Glutamatergic neuron (in vitro differentiated cells): ENCODE measurements around the gene NUDT14. TPM values are rescaled to one million over a fixed set of nuclear protein-coding genes. Genes with fewer than 3 reads are reported as not detected.

Source experiments
- DNase-seq: peaks from one replicate; pipeline ENCODE4 v3.0.0; 2022
- H3K27ac Mint-ChIP-seq: one replicate; pipeline ENCODE4 v1.8.0; 2020; ENCODE audit warnings: mild to moderate bottlenecking, mixed read lengths, inconsistent platforms; ENCODE audit not compliant: unreplicated experiment
- H3K27me3 Mint-ChIP-seq: one replicate; pipeline ENCODE4 v1.8.0; 2020; ENCODE audit warnings: mild to moderate bottlenecking, moderate library complexity, mixed read lengths, inconsistent platforms; ENCODE audit not compliant: unreplicated experiment
- H3K36me3 Mint-ChIP-seq: one replicate; pipeline ENCODE4 v1.8.0; 2020; ENCODE audit warnings: mild to moderate bottlenecking, mixed read lengths, inconsistent platforms; ENCODE audit not compliant: unreplicated experiment
- H3K4me1 Mint-ChIP-seq: one replicate; pipeline ENCODE4 v1.8.0; 2020; ENCODE audit warnings: mild to moderate bottlenecking, low read depth, mixed read lengths, inconsistent platforms; ENCODE audit not compliant: unreplicated experiment
- H3K4me3 Mint-ChIP-seq: one replicate; pipeline ENCODE4 v1.8.0; 2020; ENCODE audit warnings: mild to moderate bottlenecking, mixed read lengths, inconsistent platforms; ENCODE audit not compliant: unreplicated experiment
- H3K9me3 Mint-ChIP-seq: one replicate; pipeline ENCODE4 v1.8.0; 2020; ENCODE audit warnings: mild to moderate bottlenecking, moderate library complexity, mixed read lengths, inconsistent platforms; ENCODE audit not compliant: unreplicated experiment
- total RNA-seq: library from RNA; stranded (reverse); fragmentation: NEBNext Ultra II Directional; extraction: Animal tissue kit (Norgen Biotek cat#: 25700); gene quantifications from one replicate; pipeline ENCODE4 v1.2.1, GENCODE V29; 2021; ENCODE audit not compliant: unreplicated experiment
- TF ChIP-seq, protein P1 (sequence below): fragments of 200-600 bp; sonication (generic); IDR thresholded peaks from one replicate; pipeline ENCODE4 v1.5.0; 2021; ENCODE audit not compliant: partially characterized antibody, unreplicated experiment

NUDT14 gene
- total RNA-seq, 1 donor from 2014 or later: 114 TPM

DNA sequence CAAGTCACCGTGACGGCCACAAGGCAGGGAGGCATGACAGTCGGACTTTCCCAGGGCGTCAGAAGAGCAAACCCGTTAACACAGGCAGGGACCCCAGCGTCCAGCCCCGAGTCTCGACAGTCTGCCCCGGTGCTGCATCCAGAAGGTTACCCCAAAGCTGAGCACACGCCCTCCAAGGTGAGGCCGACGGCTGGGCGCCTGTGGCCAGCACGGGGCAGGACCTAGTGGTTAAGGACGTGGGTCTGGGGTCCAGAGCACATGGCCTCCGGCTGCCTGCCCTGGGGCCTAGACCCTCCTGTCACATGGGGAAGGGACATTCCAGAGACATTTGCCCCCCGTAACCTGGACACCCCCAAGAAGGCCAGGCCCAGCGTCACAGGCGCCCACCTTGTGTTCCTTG lies 37.5 kb upstream of the NUDT14 start:
- Mint-ChIP-seq H3K27ac (no peak overlapping the region), H3K27me3 (peaks cover 11% of the 10 kb centered on the region), H3K9me3 (peaks cover 5% of the 10 kb centered on the region), H3K36me3 (peaks cover 7% of the 10 kb centered on the region), H3K4me3 (no peak overlapping the region), H3K4me1 (peaks cover 13% of the 10 kb centered on the region)
- TF ChIP-seq, protein P1, sequence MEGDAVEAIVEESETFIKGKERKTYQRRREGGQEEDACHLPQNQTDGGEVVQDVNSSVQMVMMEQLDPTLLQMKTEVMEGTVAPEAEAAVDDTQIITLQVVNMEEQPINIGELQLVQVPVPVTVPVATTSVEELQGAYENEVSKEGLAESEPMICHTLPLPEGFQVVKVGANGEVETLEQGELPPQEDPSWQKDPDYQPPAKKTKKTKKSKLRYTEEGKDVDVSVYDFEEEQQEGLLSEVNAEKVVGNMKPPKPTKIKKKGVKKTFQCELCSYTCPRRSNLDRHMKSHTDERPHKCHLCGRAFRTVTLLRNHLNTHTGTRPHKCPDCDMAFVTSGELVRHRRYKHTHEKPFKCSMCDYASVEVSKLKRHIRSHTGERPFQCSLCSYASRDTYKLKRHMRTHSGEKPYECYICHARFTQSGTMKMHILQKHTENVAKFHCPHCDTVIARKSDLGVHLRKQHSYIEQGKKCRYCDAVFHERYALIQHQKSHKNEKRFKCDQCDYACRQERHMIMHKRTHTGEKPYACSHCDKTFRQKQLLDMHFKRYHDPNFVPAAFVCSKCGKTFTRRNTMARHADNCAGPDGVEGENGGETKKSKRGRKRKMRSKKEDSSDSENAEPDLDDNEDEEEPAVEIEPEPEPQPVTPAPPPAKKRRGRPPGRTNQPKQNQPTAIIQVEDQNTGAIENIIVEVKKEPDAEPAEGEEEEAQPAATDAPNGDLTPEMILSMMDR: no peak
- no peak for DNase-seq

DNA sequence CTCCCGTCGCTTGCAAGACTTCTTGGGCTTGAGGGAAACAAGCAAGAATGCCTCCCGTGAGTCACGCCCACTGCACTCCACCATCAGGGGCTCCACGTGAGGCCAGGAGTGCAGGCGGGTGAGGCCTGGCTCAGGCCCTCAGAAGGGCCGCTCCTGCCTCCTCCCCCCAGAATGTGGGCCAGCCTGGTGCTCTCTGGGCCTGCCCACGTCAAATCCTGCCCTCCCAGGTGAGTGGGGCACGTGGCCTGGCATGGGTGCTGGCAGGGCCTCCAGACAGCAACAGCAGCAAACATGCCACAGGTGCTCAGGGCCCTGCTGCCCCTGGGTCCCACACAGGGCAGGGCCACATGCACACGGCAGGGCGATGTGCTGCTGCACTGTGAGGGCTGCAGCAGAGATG lies 36.7 kb upstream of the NUDT14 start:
- no peak overlapping the region for H3K4me3 Mint-ChIP-seq
- peaks cover 15% of the 10 kb centered on the region for H3K4me1 Mint-ChIP-seq
- no peak for DNase-seq
- TF ChIP-seq, protein P1: no peak
- H3K27ac Mint-ChIP-seq: no peak overlapping the region
- H3K27me3 Mint-ChIP-seq: peaks cover 13% of the 10 kb centered on the region
- no peaks in the 10 kb centered on the region for H3K36me3 Mint-ChIP-seq
- H3K9me3 Mint-ChIP-seq: peaks cover 9% of the 10 kb centered on the region

DNA sequence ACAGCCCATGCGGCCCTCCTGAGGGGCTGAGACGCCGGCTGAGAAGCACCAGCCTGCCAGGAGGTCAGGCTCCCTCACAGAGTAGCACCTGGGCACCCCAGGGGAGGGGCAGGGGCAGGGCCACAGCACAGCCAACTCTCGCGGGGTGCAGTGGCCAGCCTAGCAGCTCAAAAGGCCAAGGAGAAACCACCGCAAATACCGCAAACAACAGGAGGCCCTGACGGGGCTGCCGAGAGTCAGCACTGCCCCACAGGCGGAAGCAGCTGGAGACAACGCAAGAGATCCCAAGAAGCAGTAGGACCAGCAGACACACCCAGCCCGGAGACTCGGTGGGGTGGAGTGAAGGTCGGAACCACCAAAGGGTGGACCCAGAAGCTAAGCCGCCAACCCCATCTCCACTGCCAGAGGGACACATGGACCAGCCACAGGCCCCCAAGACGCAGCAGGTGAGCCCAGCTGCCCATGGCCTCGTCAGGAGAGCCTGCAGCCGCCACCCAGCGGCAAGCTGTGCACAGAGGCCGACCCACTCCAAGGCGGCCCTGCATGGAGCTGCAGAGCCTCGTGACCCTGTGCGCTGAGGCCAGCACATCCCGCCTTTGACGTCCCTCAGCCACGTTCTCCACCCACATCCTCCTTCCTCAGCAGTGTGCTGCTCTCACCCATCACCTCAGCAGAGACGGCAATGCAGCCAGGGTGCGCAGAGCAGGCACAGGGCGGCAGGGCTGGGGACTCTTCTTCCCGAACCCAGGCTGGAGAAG lies 35.6 kb upstream of the NUDT14 start:
- peaks cover 13% of the 10 kb centered on the region for H3K27me3 Mint-ChIP-seq
- no peak for DNase-seq
- TF ChIP-seq, protein P1: no peak
- no peaks in the 10 kb centered on the region for H3K36me3 Mint-ChIP-seq
- H3K4me3 Mint-ChIP-seq: no peak overlapping the region
- H3K4me1 Mint-ChIP-seq: peaks cover 17% of the 10 kb centered on the region
- peaks cover 11% of the 10 kb centered on the region for H3K9me3 Mint-ChIP-seq
- H3K27ac Mint-ChIP-seq: no peak overlapping the region

DNA sequence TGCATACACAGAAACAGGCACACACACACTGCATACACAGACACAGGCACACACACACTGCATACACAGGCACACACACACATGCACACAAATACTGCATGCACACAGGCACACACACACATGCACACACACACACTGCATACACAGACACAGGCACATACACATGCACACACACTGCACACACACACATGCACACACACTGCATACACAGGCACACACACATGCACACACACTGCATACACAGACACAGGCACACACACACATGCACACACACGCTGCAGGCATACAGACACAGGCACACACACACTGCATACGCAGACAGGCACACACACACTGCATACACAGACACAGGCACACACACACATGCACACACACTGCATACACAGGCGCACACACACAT lies 34.5 kb upstream of the NUDT14 start:
- no peak overlapping the region for H3K4me3 Mint-ChIP-seq
- H3K36me3 Mint-ChIP-seq: no peaks in the 10 kb centered on the region
- TF ChIP-seq, protein P1: no peak
- H3K4me1 Mint-ChIP-seq: peaks cover 17% of the 10 kb centered on the region
- DNase-seq: no peak
- peaks cover 13% of the 10 kb centered on the region for H3K9me3 Mint-ChIP-seq
- H3K27ac Mint-ChIP-seq: no peak overlapping the region
- peaks cover 13% of the 10 kb centered on the region for H3K27me3 Mint-ChIP-seq

DNA sequence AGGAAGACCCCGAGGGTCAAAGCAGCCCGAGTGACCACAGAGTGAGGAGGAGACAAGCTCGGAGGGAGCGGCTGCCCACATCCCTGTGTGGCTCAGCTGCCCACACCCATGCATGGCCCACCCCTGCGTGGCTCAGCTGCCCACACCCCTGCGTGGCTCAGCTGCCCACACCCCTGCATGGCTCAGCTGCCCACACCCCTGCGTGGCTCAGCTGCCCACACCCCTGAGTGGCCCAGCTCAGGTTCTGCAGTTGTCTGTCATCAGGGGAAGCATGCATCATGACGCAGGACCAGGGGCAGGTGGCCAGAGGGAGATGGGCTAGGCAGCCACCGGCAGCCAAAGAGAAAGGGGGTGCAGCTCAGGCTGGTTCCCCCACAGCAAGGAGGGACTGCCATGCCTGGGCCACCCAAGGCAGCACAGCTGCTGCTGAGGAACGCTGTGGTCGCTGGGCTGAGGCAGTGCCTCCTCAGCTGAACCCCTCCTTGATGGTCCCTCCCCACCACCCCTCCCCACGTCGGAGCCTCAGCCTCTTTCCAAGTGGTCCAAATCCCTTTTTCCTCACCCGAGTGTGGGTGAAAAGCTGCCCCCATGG lies 33.3 kb upstream of the NUDT14 start:
- Mint-ChIP-seq H3K4me1 (peaks cover 17% of the 10 kb centered on the region), H3K4me3 (no peak overlapping the region), H3K36me3 (no peaks in the 10 kb centered on the region), H3K27ac (no peak overlapping the region), H3K9me3 (peaks cover 13% of the 10 kb centered on the region), H3K27me3 (peaks cover 13% of the 10 kb centered on the region)
- DNase-seq: no peak
- TF ChIP-seq, protein P1: no peak
